Activated CD4-positive, alpha-beta T cell treated with anti-CD3 and anti-CD28 coated beads, Interleukin-2, amount 50 U/mL, for 16 hours (primary cell): ENCODE measurements around the gene PDE9A.
A peak's percentile ranks its signal among the peaks of the same experiment; 100 is the strongest.

Source experiments
- DNase-seq: peaks from one replicate; pipeline ENCODE4 v3.0.0-alpha.2; 2020

PDE9A gene

GRCh38 chr21:42673633-42674328 lies 20.4 kb downstream of the PDE9A start:
- DNase-seq: no peak

- DNase-seq: no peak
Observed at GRCh38 chr21:42674351-42674940, 21.0 kb downstream of the PDE9A start.

GRCh38 chr21:42675403-42675802 lies 22.0 kb downstream of the PDE9A start:
- DNase-seq: no peak

- no peak for DNase-seq
Observed at GRCh38 chr21:42676808-42677207, 23.4 kb downstream of the PDE9A start.

GRCh38 chr21:42677339-42678321 lies 24.2 kb downstream of the PDE9A start:
- DNase-seq: no peak

- no peak for DNase-seq
Observed at GRCh38 chr21:42678618-42679295, 25.3 kb downstream of the PDE9A start.

GRCh38 chr21:42679319-42680057 lies 26.1 kb downstream of the PDE9A start:
- no peak for DNase-seq

- no peak for DNase-seq
Observed at GRCh38 chr21:42680058-42680330, 26.6 kb downstream of the PDE9A start.

- no peak for DNase-seq
Observed at GRCh38 chr21:42680429-42680828, 27.0 kb downstream of the PDE9A start.

- DNase-seq: peak; percentile 22
Observed at GRCh38 chr21:42681296-42682206, 28.1 kb downstream of the PDE9A start.

- DNase-seq: no peak
Observed at GRCh38 chr21:42682661-42683210, 29.3 kb downstream of the PDE9A start.

GRCh38 chr21:42683371-42684108 lies 30.1 kb downstream of the PDE9A start:
- DNase-seq: no peak

- peak; percentile 67 for DNase-seq
Observed at GRCh38 chr21:42684109-42684916, 30.9 kb downstream of the PDE9A start.

GRCh38 chr21:42685036-42685435 lies 31.6 kb downstream of the PDE9A start:
- peak; percentile 24 for DNase-seq

GRCh38 chr21:42685954-42686500 lies 32.6 kb downstream of the PDE9A start:
- no peak for DNase-seq

GRCh38 chr21:42687796-42688195 lies 34.4 kb downstream of the PDE9A start:
- no peak for DNase-seq

- no peak for DNase-seq
Observed at GRCh38 chr21:42688226-42688840, 34.9 kb downstream of the PDE9A start.

GRCh38 chr21:42688841-42689371 lies 35.5 kb downstream of the PDE9A start:
- DNase-seq: no peak
